Measurements from ENCODE around the gene ZNF668.

GRCh38 chr16:31077024-31077423, 3.0 kb upstream of the ZNF668 start:
- TF ChIP-seq POLR2A (IDR thresholded peaks at IDR 0.05; ENCODE audit: low read depth, low read length) (no peak), RFX5 (IDR thresholded peaks at IDR 0.05; ENCODE audit: low read depth, low read length) (no peak), CTCF (conservative IDR thresholded peaks at IDR 0.05; ENCODE audit: low read depth, low read length) (no peak), SMC3 (IDR thresholded peaks at IDR 0.05; ENCODE audit: low read depth, low read length) (no peak), USF2 (IDR thresholded peaks at IDR 0.05; ENCODE audit: low read depth, low read length) (no peak), MAZ (IDR thresholded peaks at IDR 0.05; ENCODE audit: borderline replicate concordance, low read depth, low read length) (no peak), RAD21 (IDR thresholded peaks at IDR 0.05; ENCODE audit: low read length) (no peak), CEBPB (IDR thresholded peaks at IDR 0.05; ENCODE audit: low read depth, low read length) (no peak), MXI1 (IDR thresholded peaks at IDR 0.05; ENCODE audit: borderline replicate concordance, low read depth, low read length) (no peak), BHLHE40 (IDR thresholded peaks at IDR 0.05; ENCODE audit: low read depth, low read length) (no peak), NFE2L2 (IDR thresholded peaks at IDR 0.05; ENCODE audit: low read depth, low read length) (no peak), MAFK (IDR thresholded peaks at IDR 0.05; ENCODE audit: low read depth, low read length) (no peak), FOS (IDR thresholded peaks at IDR 0.05; ENCODE audit: low read depth, low read length) (no peak), CHD1 (IDR thresholded peaks at IDR 0.05; ENCODE audit: low read depth, low read length) (no peak)

Data from IMR-90 (cell line).